HepG2 (cell line): ENCODE data around the gene CALML6. TPM values are rescaled to one million over a fixed set of nuclear protein-coding genes. Genes with fewer than 3 reads are reported as not detected.

ENCODE experiments used
- ATAC-seq: fragments of 200-7000 bp; cut with Tn5 transposase; 3 replicates; pipeline ENCODE4 v1.9.1; 2020; ENCODE audit warnings: mild to moderate bottlenecking, moderate library complexity
- BruUV-seq: library from RNA; stranded (reverse); fragments of 400-500 nt; replicated peaks from 2 replicates; lab custom pipeline; 2021; lab: Mats Ljungman, UMichigan
- CTCF ChIA-PET: fragments of 300-600 bp; formaldehyde crosslinking; extraction: SDS; loops from one replicate; lab custom pipeline; 2021; ENCODE audit warnings: low total read pairs, inconsistent platforms, low intra/inter-chr PET ratio; lab: Yijun Ruan, JAX
- POLR2A ChIA-PET: fragments of 350-600 bp; sonication (Branson Sonifier 250); formaldehyde crosslinking; loops from one replicate; lab custom pipeline; 2020; ENCODE audit warnings: antibody characterized with exemption, inconsistent platforms; lab: Yijun Ruan, JAX
- DNase-seq: peaks from one replicate; pipeline ENCODE4 v3.0.0-alpha.2; 2015; ENCODE audit warnings: low spot score
- FAIRE-seq: peaks from 3 replicates; lab custom pipeline; 2011; peaks lifted over from hg19 to GRCh38; lab: Jason Lieb, UNC
- H2AFZ ChIP-seq: one replicate; pipeline ENCODE4 v1.6.1; 2011; ENCODE audit warnings: low read length, inconsistent platforms
- H3K27ac ChIP-seq: fragments of 300-600 bp; 3 replicates; pipeline ENCODE4 v1.8.0; 2011; ENCODE audit warnings: mixed run types, mild to moderate bottlenecking, mixed read lengths, low read length, inconsistent platforms; ENCODE audit not compliant: insufficient read depth; ENCODE audit errors: extremely low read length
- H3K27me3 ChIP-seq, 2 experiments: fragments of 200-600 bp in 1 of 2; 2 replicates in 1 of 2; 3 replicates in 1 of 2; pipeline versions ENCODE4 v1.6.0 to v1.8.0; 2011; ENCODE audit warnings: low read length in 2 of 2, mild to moderate bottlenecking in 2 of 2, moderate library complexity in 2 of 2, inconsistent platforms in 1 of 2; ENCODE audit not compliant: insufficient read depth in 2 of 2, control insufficient read depth in 1 of 2
- H3K36me3 ChIP-seq, 2 experiments: fragments of 200-600 bp in 1 of 2; replicated peaks in 1 of 2; 2 replicates in 1 of 2; 3 replicates in 1 of 2; pipeline versions ENCODE4 v1.5.1 to v1.8.0; 2011; ENCODE audit warnings: low read length in 2 of 2, inconsistent platforms in 1 of 2; ENCODE audit not compliant: insufficient read depth in 2 of 2, control insufficient read depth in 1 of 2
- H3K4me1 ChIP-seq: 2 replicates; pipeline ENCODE4 v1.5.1; 2012; ENCODE audit warnings: low read length, inconsistent platforms; ENCODE audit not compliant: insufficient read depth
- H3K4me2 ChIP-seq: 2 replicates; pipeline ENCODE4 v1.6.0; 2011; ENCODE audit warnings: low read depth, low read length, inconsistent platforms
- H3K4me3 ChIP-seq, 3 experiments: fragments of 200-600 bp in 1 of 3; sonication (generic), shearing (Covaris generic) in 1 of 3; replicated peaks in 1 of 3; 2 replicates each; pipeline ENCODE4 v1.5.1; 2011 to 2016; ENCODE audit warnings: low read length in 3 of 3, inconsistent platforms in 2 of 3, low read depth in 2 of 3, mild to moderate bottlenecking in 2 of 3, control low read depth in 1 of 3, mixed read lengths in 1 of 3; ENCODE audit not compliant: insufficient read depth in 1 of 3
- H3K79me2 ChIP-seq: one replicate; pipeline ENCODE4 v1.6.1; 2011; ENCODE audit warnings: low read length, inconsistent platforms; ENCODE audit not compliant: insufficient read depth
- H3K9ac ChIP-seq: 2 replicates; pipeline ENCODE4 v1.6.0; 2011; ENCODE audit warnings: mild to moderate bottlenecking, low read depth, low read length, inconsistent platforms; ENCODE audit not compliant: insufficient read depth
- H3K9me3 ChIP-seq: 2 replicates; pipeline ENCODE4 v1.5.1; 2012; ENCODE audit warnings: mild to moderate bottlenecking, low read length
- H4K20me1 ChIP-seq: 2 replicates; pipeline ENCODE4 v1.6.0; 2011; ENCODE audit warnings: inconsistent platforms, mild to moderate bottlenecking, low read length, moderate library complexity; ENCODE audit not compliant: insufficient read depth
- DNMT1 ChIP-seq: sonication (generic); formaldehyde crosslinking; IDR thresholded peaks from 2 replicates; pipeline ENCODE4 v1.5.1; 2020; ENCODE audit warnings: mild to moderate bottlenecking, missing genetic modification reagents
- EZH2 ChIP-seq: conservative IDR thresholded peaks from 2 replicates; pipeline ENCODE4 v1.6.1; 2012; ENCODE audit warnings: mild to moderate bottlenecking, low read depth, low read length, moderate library complexity
- HMGXB4 ChIP-seq, 2 experiments: sonication (generic) in 1 of 2; formaldehyde crosslinking in 1 of 2; IDR thresholded peaks; 2 replicates each; pipeline versions ENCODE4 v1.4.0 to v1.6.1; 2018 to 2020; ENCODE audit warnings: missing genetic modification reagents in 2 of 2, borderline replicate concordance in 1 of 2, low read depth in 1 of 2, mild to moderate bottlenecking in 1 of 2, missing biosample characterization in 1 of 2
- IRF1 ChIP-seq: sonication (generic); formaldehyde crosslinking; IDR thresholded peaks from 2 replicates; pipeline ENCODE4 v1.4.0; 2020; ENCODE audit warnings: low read depth, mild to moderate bottlenecking, missing genetic modification reagents
- IRF2 ChIP-seq: IDR thresholded peaks from 2 replicates; pipeline ENCODE4 v1.6.1; 2018; ENCODE audit warnings: missing genetic modification reagents, missing compliant biosample characterization
- KAT8 ChIP-seq: IDR thresholded peaks from 2 replicates; pipeline ENCODE4 v1.6.1; 2016; ENCODE audit warnings: missing genetic modification reagents, missing compliant biosample characterization
- POLR2A ChIP-seq, 2 experiments: IDR thresholded peaks; 2 replicates each; pipeline ENCODE4 v1.6.1; 2011; ENCODE audit warnings: low read depth in 2 of 2, low read length in 2 of 2, mild to moderate bottlenecking in 1 of 2, moderate library complexity in 1 of 2; ENCODE audit not compliant: insufficient read depth in 1 of 2
- SALL2 ChIP-seq: sonication (generic); formaldehyde crosslinking; IDR thresholded peaks from 2 replicates; pipeline ENCODE4 v1.8.1; 2023; ENCODE audit warnings: mild to moderate bottlenecking, missing genetic modification reagents, inconsistent platforms
- SRSF4 ChIP-seq: fragments of 200-400 bp; formaldehyde crosslinking; IDR thresholded peaks from one replicate; pipeline ENCODE4 v1.6.1; 2018; ENCODE audit warnings: mild to moderate bottlenecking, low read depth, low read length, moderate library complexity; ENCODE audit not compliant: poor library complexity, severe bottlenecking
- ZBED4 ChIP-seq: sonication (generic); formaldehyde crosslinking; IDR thresholded peaks from 2 replicates; pipeline ENCODE4 v1.4.0; 2020; ENCODE audit warnings: missing genetic modification reagents, borderline replicate concordance
- ZMAT5 ChIP-seq: sonication (generic); formaldehyde crosslinking; IDR thresholded peaks from 2 replicates; pipeline ENCODE4 v1.5.0; 2020; ENCODE audit warnings: mild to moderate bottlenecking, low read depth, missing genetic modification reagents, borderline replicate concordance
- ZNF776 ChIP-seq: sonication (generic); formaldehyde crosslinking; IDR thresholded peaks from 2 replicates; pipeline ENCODE4 v1.4.0; 2020; ENCODE audit warnings: mild to moderate bottlenecking, missing genetic modification reagents
- ZNF788 ChIP-seq: sonication (generic); formaldehyde crosslinking; IDR thresholded peaks from 2 replicates; pipeline ENCODE4 v1.5.0; 2020; ENCODE audit warnings: mild to moderate bottlenecking, missing genetic modification reagents, borderline replicate concordance
- ZNF790 ChIP-seq: sonication (generic); formaldehyde crosslinking; IDR thresholded peaks from 2 replicates; pipeline ENCODE4 v1.8.0; 2022; ENCODE audit warnings: missing genetic modification reagents, mild to moderate bottlenecking, borderline replicate concordance
- ZNF891 ChIP-seq: sonication (generic); formaldehyde crosslinking; IDR thresholded peaks from 2 replicates; pipeline ENCODE4 v1.5.0; 2020; ENCODE audit warnings: mild to moderate bottlenecking, missing genetic modification reagents
- WGBS: methylation state at CpG from one replicate; pipeline ENCODE4 v1.1.6; 2017; ENCODE audit warnings: low lambda C conversion rate; 5-methylcytosine and 5-hydroxymethylcytosine counted together
- in situ Hi-C: cut with HindIII; loops from 2 replicates; pipeline ENCODE4 v1.10.0; 2017; ENCODE audit warnings: low pct_unique_long_range_greater_than_20kb; ENCODE audit not compliant: extremely low pct_ligation_motif_present
- intact Hi-C: fragments of 100-400 bp; cut with micrococcal nuclease; formaldehyde crosslinking; loops from one replicate; pipeline ENCODE4 v1.10.0; 2022; ENCODE audit not compliant: unreplicated experiment
- polyA plus RNA-seq, 8 experiments: library from polyadenylated mRNA; depleted of rRNA in 3 of 8; stranded (reverse) in 7 of 8; unstranded in 1 of 8; fragments of >200 nt; fragmentation: Illumina TruSeq in 4 of 8; extraction: Trizol in 4 of 8; gene quantifications; 2 replicates each; pipeline versions ENCODE4 v1.2.1 to v1.2.3, GENCODE V29; 2011 to 2016; ENCODE audit warnings: low read depth in 4 of 8, missing spikeins in 1 of 8, mixed read lengths in 1 of 8; ENCODE audit not compliant: insufficient read depth in 1 of 8
- total RNA-seq, 5 experiments: library from RNA; depleted of rRNA; stranded (reverse); fragments of >200 nt; fragmentation: Illumina TruSeq; extraction: Trizol; gene quantifications; 2 replicates each; pipeline ENCODE4 v1.2.3, GENCODE V29; 2016; ENCODE audit warnings: low read depth in 1 of 5

Gene CALML6
- total and polyA plus RNA-seq, 2 of the 13 experiments (the other 11 are each of a cell fraction or from before 2014, with no cell fraction given): 0.11 to 0.12 TPM

GRCh38 chr1:1917995-1918900 lies 3.2 kb downstream of the CALML6 start:
- peak overlapping the region; percentile 74 for H3K9ac ChIP-seq
- H3K4me2 ChIP-seq: peak overlapping the region; percentile 65
- no peak for DNase-seq
- 66% methylated on average over 13 of the region's 46 CpGs for WGBS
- H3K9me3 ChIP-seq: no peaks in the 10 kb centered on the region
- in situ Hi-C loops (no loop called here), intact Hi-C loops (no loop called here)
- ChIA-PET POLR2A (interaction anchor here (1.1 kb wide), 1 partner anchor 10 kb away, joined by 3 read pairs; no protein-coding TSS in a partner anchor), CTCF (interaction anchor here (0.8 kb wide), 1 partner anchor 9 kb away, joined by 3 read pairs; no protein-coding TSS in a partner anchor)
- H2AFZ ChIP-seq: no peak overlapping the region
- ATAC-seq: no peak
- no peaks in the 10 kb centered on the region for H3K36me3 ChIP-seq
- peak overlapping the region; percentile 70 for H3K27ac ChIP-seq
- no TSS peak for BruUV-seq
- H3K27me3 ChIP-seq: peaks cover 5 to 17% of the 10 kb centered on the region in 2 experiments; a peak in 4 of 5 replicates
- H3K4me1 ChIP-seq: peaks cover 68% of the 10 kb centered on the region
- H3K79me2 ChIP-seq: no peaks in the 10 kb centered on the region
- H3K4me3 ChIP-seq: peak overlapping the region; percentile 49 to 75 (median 59); a peak in 5 of 6 replicates
- no peaks in the 10 kb centered on the region for H4K20me1 ChIP-seq
- FAIRE-seq: no peak
- TF ChIP-seq HMGXB4 (CRISPR knock-in tag; IDR thresholded peaks at IDR 0.05; ENCODE audit: borderline replicate concordance in 1 of 2, low read depth in 1 of 2): 0 out of 4 replicates have a peak, but pooled peaks of 1 of the 2 experiments have one; percentile 18
- TF ChIP-seq SRSF4: no peak
- no peak for TF ChIP-seq ZBED4 (CRISPR knock-in tag)
- peak; percentile 71; the same call in 1 of the 2 replicates for TF ChIP-seq ZNF776
- peak; percentile 16; the same call in 1 of the 2 replicates for TF ChIP-seq ZNF891 (CRISPR knock-in tag)
- TF ChIP-seq POLR2A (IDR thresholded peaks at IDR 0.05; ENCODE audit: insufficient read depth in 1 of 2, low read depth in 2 of 2, low read length in 2 of 2): no peak
- TF ChIP-seq IRF2 (CRISPR knock-in tag): no peak; the same call in 1 of the 2 replicates
- no peak for TF ChIP-seq ZMAT5 (CRISPR knock-in tag)
- TF ChIP-seq EZH2: no peak
- no peak for TF ChIP-seq KAT8 (CRISPR knock-in tag)
- TF ChIP-seq DNMT1 (CRISPR knock-in tag): peak; percentile 81
- no peak for TF ChIP-seq IRF1 (CRISPR knock-in tag)
- no peak for TF ChIP-seq ZNF790
- 0 out of 2 replicates have a peak, but pooled peaks have one; percentile 17 for TF ChIP-seq SALL2 (CRISPR knock-in tag)
- TF ChIP-seq ZNF788 (CRISPR knock-in tag): 0 out of 2 replicates have a peak, but pooled peaks have one; percentile 17
